Loucy (cell line): ENCODE measurements around the gene OR6P1.
A peak's percentile ranks its signal among the peaks of the same experiment; 100 is the strongest.

Source experiments
- H2AFZ ChIP-seq: fragments of 200-600 bp; sonication (generic); 2 replicates; pipeline ENCODE4 v1.6.0; 2016; ENCODE audit warnings: antibody characterized with exemption, mild to moderate bottlenecking, low read length, moderate library complexity
- H3F3A ChIP-seq: fragments of 200-600 bp; 2 replicates; pipeline ENCODE4 v1.6.0; 2016; ENCODE audit warnings: antibody characterized with exemption, low read depth, mild to moderate bottlenecking
- H3K27me3 ChIP-seq: fragments of 200-600 bp; sonication (generic); 2 replicates; pipeline ENCODE4 v1.6.1; 2014; ENCODE audit warnings: low read length, mild to moderate bottlenecking; ENCODE audit not compliant: insufficient read depth, poor library complexity, severe bottlenecking
- H3K36me3 ChIP-seq: fragments of 200-600 bp; sonication (generic); 2 replicates; pipeline ENCODE4 v1.6.1; 2016; ENCODE audit warnings: low read length; ENCODE audit not compliant: insufficient read depth
- H3K4me1 ChIP-seq: fragments of 200-600 bp; sonication (generic); 2 replicates; pipeline ENCODE4 v1.5.1; 2014; ENCODE audit warnings: low read length, mild to moderate bottlenecking; ENCODE audit not compliant: insufficient read depth, poor library complexity, severe bottlenecking
- H3K4me2 ChIP-seq: fragments of 200-600 bp; sonication (generic); 2 replicates; pipeline ENCODE4 v1.6.0; 2014; ENCODE audit warnings: antibody characterized with exemption, low read length, low read depth, mild to moderate bottlenecking; ENCODE audit not compliant: poor library complexity, severe bottlenecking
- H3K4me3 ChIP-seq: fragments of 200-600 bp; sonication (generic); 2 replicates; pipeline ENCODE4 v1.5.1; 2014; ENCODE audit warnings: low read length, mild to moderate bottlenecking, mixed read lengths; ENCODE audit not compliant: poor library complexity, severe bottlenecking
- H3K79me2 ChIP-seq: fragments of 200-600 bp; sonication (generic); 2 replicates; pipeline ENCODE4 v1.6.1; 2014; ENCODE audit warnings: low read length; ENCODE audit not compliant: insufficient read depth
- H3K9ac ChIP-seq: fragments of 200-600 bp; sonication (generic); 2 replicates; pipeline ENCODE4 v1.6.0; 2014; ENCODE audit warnings: mild to moderate bottlenecking, low read depth, low read length, moderate library complexity; ENCODE audit not compliant: poor library complexity, severe bottlenecking
- H3K9me2 ChIP-seq: fragments of 200-600 bp; sonication (generic); replicated peaks from 2 replicates; pipeline ENCODE4 v1.6.1; 2016; ENCODE audit warnings: low read depth, low read length, mixed read lengths
- H3K9me3 ChIP-seq: fragments of 200-600 bp; sonication (generic); 2 replicates; pipeline ENCODE4 v1.6.1; 2014; ENCODE audit warnings: mild to moderate bottlenecking, antibody characterized with exemption, low read length, low read depth; ENCODE audit not compliant: insufficient read depth
- H4K20me1 ChIP-seq: fragments of 200-600 bp; sonication (generic); 2 replicates; pipeline ENCODE4 v1.6.0; 2014; ENCODE audit warnings: antibody characterized with exemption, low read length, mild to moderate bottlenecking; ENCODE audit not compliant: insufficient read depth, poor library complexity, severe bottlenecking
- EZH2phosphoT487 ChIP-seq: fragments of 200-600 bp; IDR thresholded peaks from 2 replicates; pipeline ENCODE4 v1.6.1; 2018; ENCODE audit warnings: antibody characterized with exemption, mild to moderate bottlenecking, moderate library complexity, borderline replicate concordance
- TF ChIP-seq, protein P1 (sequence below): fragments of 200-600 bp; sonication (generic); conservative IDR thresholded peaks from 2 replicates; pipeline ENCODE4 v1.5.1; 2014; ENCODE audit warnings: mild to moderate bottlenecking, antibody characterized with exemption, low read length

OR6P1 gene

DNA sequence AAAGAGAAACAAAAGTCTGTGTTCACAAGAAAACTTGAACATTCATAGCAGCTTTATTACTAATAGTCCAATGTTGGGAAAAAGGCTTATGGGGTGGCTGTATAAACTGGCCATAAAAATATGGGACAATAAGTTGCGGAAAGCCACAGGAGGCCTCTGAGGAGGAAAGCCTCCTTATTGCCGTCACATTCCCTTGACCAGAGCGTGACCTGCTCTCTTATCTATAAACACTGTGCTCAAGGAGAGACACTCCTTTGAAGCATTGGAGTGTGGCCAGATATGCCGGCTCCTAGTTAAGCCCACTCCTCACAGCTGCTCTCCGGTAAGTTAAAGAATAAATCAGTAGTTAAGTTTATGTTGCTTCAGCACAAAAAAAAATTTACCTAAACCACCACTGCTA, 35.9 kb downstream of the OR6P1 start:
- Histone ChIP-seq H2AFZ (no peak overlapping the region), H3K9ac (no peak overlapping the region), H3K4me3 (no peak overlapping the region), H3K9me2 (no peaks in the 10 kb centered on the region), H3K27me3 (no peaks in the 10 kb centered on the region), H3K4me1 (no peaks in the 10 kb centered on the region), H3K36me3 (no peaks in the 10 kb centered on the region), H4K20me1 (no peaks in the 10 kb centered on the region), H3F3A (no peaks in the 10 kb centered on the region), H3K9me3 (no peaks in the 10 kb centered on the region), H3K79me2 (no peaks in the 10 kb centered on the region), H3K4me2 (no peak overlapping the region)
- no peak for TF ChIP-seq EZH2phosphoT487
- TF ChIP-seq, protein P1, sequence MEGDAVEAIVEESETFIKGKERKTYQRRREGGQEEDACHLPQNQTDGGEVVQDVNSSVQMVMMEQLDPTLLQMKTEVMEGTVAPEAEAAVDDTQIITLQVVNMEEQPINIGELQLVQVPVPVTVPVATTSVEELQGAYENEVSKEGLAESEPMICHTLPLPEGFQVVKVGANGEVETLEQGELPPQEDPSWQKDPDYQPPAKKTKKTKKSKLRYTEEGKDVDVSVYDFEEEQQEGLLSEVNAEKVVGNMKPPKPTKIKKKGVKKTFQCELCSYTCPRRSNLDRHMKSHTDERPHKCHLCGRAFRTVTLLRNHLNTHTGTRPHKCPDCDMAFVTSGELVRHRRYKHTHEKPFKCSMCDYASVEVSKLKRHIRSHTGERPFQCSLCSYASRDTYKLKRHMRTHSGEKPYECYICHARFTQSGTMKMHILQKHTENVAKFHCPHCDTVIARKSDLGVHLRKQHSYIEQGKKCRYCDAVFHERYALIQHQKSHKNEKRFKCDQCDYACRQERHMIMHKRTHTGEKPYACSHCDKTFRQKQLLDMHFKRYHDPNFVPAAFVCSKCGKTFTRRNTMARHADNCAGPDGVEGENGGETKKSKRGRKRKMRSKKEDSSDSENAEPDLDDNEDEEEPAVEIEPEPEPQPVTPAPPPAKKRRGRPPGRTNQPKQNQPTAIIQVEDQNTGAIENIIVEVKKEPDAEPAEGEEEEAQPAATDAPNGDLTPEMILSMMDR: no peak

DNA sequence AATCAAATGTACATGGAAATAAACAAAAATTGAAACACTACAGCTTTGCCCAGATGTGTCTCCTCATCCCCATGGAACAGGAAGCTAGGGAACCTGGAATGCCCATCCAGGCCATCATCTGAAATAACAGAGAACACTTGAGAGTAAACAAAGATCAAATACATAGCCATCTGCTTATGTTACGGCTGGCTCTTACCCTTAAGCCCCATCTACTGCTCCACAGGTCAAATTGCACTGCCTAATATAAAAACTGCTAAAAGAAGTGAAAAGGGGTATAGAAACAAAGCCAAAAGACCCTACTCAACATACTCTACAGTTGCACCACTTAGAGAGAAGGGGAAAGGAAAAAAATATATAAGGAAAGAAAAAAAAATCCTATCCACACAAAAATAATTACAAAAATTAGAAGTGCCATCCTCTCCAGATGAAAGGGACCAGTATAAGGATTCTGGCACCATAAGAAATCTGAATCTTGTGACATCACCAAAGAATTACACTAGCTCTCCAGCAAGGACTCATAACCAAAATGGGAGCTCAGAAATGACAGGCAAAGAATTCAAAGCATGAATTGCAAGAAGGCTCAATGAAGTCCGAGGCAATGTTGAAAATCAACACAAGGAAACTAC, 43.1 kb downstream of the OR6P1 start:
- H3K9me3 ChIP-seq: no peaks in the 10 kb centered on the region
- H3K4me2 ChIP-seq: no peak overlapping the region
- H3K9ac ChIP-seq: no peak overlapping the region
- no peaks in the 10 kb centered on the region for H4K20me1 ChIP-seq
- no peaks in the 10 kb centered on the region for H3K9me2 ChIP-seq
- no peaks in the 10 kb centered on the region for H3K79me2 ChIP-seq
- no peaks in the 10 kb centered on the region for H3K36me3 ChIP-seq
- H2AFZ ChIP-seq: no peak overlapping the region
- no peaks in the 10 kb centered on the region for H3F3A ChIP-seq
- H3K4me1 ChIP-seq: no peaks in the 10 kb centered on the region
- H3K4me3 ChIP-seq: no peak overlapping the region
- no peaks in the 10 kb centered on the region for H3K27me3 ChIP-seq
- no peak for TF ChIP-seq EZH2phosphoT487
- TF ChIP-seq, protein P1: peak; percentile 64

DNA sequence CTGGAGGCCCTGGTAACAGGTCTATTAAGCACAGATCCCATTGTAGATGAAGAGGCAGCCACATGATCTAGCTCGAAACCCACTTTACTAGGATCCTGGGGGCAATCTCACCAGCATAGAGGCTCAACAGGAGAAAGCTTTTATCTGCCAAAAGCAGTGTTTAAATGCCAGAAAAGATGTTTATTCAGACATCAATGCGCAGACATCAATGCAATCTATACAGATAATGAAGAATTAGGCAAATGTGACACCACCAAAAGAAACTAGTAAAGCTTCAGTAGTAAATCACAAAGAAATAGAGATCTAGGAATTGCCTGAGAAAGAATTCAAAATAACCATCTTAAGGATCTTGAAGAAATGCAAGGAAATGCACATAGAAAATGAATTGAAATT, 48.7 kb downstream of the OR6P1 start:
- H4K20me1 ChIP-seq: no peaks in the 10 kb centered on the region
- no peaks in the 10 kb centered on the region for H3K4me1 ChIP-seq
- H3K79me2 ChIP-seq: no peaks in the 10 kb centered on the region
- H3K9me2 ChIP-seq: no peaks in the 10 kb centered on the region
- H3K9ac ChIP-seq: no peak overlapping the region
- no peaks in the 10 kb centered on the region for H3K27me3 ChIP-seq
- no peaks in the 10 kb centered on the region for H3K36me3 ChIP-seq
- H3K9me3 ChIP-seq: no peaks in the 10 kb centered on the region
- H3K4me2 ChIP-seq: no peak overlapping the region
- no peaks in the 10 kb centered on the region for H3F3A ChIP-seq
- H2AFZ ChIP-seq: no peak overlapping the region
- no peak overlapping the region for H3K4me3 ChIP-seq
- no peak for TF ChIP-seq EZH2phosphoT487
- TF ChIP-seq, protein P1: no peak
